NCI-H82 treated with DMSO at 0.1 percent for 48 hours (cell line): ENCODE results near the gene DXO.
"Not testable (repeated sequence)": the region's sequence is repeated elsewhere in the genome, so short reads cannot be mapped to it uniquely, and the experiment has no call there.

ENCODE experiments used
- DNase-seq: peaks from one replicate; lab custom pipeline; 2025; ENCODE audit not compliant: unreplicated experiment; lab: John Stamatoyannopoulos, UW

DXO gene

DNA sequence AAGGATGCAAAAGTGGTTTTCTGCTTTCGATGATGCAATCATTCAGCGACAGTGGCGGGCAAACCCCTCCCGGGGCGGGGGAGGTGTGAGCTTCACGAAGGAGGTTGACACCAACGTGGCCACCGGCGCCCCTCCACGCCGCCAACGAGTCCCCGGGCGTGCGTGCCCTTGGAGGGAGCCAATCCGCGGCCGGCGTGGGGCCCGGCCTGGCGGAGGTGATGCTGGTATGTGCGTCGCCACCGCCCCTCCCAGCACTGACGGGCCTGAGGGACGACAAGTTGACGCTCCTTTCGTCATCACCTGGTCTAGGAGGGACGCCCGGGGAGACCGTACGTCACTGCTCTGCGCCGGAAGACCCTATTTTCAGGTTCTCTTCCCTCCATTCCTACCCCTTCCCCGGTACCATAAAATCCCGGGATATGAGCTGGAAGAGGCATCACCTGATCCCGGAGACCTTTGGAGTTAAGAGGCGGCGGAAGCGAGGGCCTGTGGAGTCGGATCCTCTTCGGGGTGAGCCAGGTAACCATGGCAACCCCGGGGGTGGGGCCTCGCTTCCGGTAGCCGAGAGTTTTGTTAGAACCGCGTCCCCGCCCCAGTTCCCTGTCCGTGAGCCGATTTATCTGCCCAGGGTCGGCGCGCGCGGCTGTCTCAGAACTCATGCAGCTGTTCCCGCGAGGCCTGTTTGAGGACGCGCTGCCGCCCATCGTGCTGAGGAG is at the start of gene DXO:
Gene DXO, minus strand, starts transcription at position 146 of the 716 bp plus-strand sequence. CDS start 463 bp downstream, outside the sequence.
- DNase-seq = peak; percentile 91

DNA sequence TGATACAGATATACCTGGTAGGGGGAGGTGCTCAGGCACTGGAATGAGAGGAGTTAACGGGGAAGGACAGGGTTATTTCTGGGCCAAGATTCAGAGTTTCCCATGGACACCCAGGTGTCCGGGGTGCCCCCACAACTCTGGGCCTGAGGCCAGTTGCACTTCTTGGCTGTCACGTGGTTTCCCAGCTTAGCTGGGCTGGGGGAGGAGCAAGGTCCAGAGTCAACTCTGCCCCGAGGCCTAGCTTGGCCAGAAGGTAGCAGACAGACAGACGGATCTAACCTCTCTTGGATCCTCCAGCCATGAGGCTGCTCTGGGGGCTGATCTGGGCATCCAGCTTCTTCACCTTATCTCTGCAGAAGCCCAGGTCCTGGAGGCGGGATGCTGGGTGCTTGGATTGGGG is 42.6 kb upstream of the DXO start, which contains the start of gene C4B:
Gene C4B, plus strand, starts transcription at position 249 of the 400 bp plus-strand sequence. Its CDS starts 51 bp downstream, at position 300.
- not testable (repeated sequence) for DNase-seq

DNA sequence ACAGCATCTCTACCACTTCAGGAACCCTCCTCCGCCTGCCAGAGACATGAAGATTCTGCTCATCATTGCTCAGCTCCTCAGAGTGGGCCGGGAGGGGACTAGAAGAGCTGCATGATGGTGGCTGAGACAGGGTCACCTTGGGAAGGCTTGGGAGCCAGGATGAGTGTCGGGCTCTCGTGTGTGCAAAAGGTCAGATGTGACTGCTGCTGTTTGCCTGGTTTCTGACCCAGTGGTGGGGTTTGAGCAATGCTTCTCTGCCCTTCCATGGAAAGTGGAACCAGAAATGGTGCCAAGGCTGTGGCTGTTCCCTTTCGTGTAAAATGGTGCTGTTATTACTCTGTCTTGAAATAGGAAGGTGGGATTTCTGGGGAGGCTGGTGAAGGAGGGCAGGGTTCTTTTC is 41.8 kb upstream of the DXO start:
- DNase-seq = not testable (repeated sequence)

DNA sequence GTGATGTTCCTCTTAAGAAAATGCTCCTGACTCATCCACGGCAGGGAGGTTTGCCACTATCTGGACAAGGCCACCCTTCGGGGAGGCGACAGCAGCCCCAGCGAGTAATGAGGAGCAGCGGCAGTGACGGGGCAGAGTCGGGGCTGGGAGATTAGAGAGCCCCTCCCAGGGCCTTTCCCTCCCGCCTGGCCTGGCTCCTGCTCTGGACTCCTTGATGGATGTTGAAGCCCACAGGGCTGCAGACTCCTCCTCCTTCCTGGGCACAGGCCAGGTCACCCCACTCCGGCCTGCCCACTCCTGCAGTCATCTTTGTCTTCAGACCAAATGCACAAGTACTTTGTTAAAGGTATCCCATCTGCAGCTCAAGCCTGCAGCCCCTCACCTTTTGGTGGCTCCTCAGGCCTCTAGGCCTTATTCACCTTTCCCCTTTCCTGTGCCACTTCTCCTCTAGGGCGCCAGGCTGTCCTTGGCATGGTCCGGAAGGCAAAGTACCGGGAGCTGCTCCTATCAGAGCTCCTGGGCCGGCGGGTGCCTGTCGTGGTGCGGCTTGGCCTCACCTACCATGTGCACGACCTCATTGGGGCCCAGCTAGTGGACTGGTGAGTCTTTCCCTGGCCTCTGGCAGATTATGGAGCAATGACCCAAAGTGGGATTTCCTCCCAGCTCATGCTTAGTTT is 41.1 kb upstream of the DXO start:
- not testable (repeated sequence) for DNase-seq

DNA sequence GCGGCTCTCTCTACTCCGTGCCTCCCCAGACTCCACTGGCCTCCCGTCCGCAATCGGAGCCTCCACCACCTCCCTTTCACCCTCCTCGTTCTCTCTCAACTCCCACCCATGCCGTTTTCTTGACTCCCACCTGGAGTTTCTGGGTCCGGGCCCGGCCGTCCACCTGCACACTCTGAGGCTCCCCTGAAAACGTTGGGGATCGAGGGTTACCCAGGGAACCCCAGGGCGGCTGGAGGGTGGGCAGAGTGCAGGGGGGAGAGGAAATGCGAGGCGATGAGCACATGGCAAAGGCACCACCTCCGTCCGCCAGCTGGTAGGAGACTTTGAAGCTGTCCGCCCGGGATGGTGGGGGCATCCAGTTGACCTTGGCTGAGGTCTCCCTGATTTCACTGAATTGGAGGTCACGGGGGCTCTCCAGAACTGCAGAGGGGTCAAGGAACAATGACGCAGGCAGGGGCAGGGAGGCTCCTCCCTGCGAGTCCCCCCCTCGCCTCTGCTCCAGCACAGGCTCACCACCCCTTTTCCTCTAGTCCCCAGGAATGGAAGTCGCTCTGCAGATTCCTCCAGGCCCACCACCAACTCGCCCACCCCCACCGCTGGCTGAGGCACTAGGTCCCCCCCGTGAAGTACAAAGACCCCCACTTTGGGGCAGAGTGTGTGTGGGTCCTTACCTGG is 39.1 kb upstream of the DXO start:
- not testable (repeated sequence) for DNase-seq

DNA sequence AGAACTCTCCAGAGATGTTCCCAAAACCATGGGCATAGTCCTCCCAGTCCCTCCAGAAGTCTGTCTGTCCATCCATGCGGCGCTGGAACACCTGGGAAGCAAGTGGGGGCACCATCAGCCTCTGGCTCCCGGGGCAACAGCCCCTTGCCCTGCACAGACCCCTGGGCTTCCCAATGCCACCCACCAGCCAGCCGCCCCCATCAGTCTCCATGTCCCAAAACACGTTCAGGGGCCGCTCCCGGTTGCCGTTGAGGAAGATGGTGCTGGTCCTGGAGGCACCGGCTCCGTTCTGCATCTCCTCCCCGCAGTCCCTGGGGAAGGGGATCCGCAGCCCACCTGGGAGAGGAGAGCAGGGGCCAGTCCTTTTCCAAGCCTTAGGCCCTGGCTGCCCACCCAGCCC is 37.6 kb upstream of the DXO start:
- DNase-seq = not testable (repeated sequence)

DNA sequence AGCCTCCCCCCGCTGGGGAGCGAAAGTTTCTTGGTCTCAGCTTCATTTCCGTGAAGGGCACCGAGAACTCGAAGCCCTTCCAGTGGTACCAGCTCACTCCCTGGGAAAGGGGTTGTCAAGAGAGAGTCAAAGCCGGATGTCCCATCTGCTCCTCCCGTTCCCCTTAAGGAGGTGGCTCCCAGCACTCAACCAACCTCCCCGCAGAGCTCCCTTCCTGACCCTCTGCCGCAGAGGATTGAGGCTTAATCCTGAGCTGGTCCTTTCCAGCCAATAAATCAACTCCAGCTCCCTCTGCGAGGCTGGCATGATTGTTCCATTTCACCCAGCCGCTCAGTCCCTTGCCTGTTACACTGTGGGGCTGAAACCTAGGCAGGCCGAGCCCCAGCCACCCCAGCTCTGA is 36.7 kb upstream of the DXO start:
- DNase-seq = peak; percentile 35

DNA sequence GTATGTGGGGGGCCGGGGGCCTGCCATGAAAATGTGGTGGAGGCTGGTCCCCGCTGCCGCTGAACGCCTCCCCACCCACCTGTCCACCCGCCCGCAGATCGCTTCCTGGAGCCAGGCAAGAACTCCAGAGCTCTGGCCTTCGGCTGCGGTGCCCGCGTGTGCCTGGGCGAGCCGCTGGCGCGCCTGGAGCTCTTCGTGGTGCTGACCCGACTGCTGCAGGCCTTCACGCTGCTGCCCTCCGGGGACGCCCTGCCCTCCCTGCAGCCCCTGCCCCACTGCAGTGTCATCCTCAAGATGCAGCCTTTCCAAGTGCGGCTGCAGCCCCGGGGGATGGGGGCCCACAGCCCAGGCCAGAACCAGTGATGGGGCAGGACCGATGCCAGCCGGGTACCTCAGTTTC is 36.1 kb upstream of the DXO start:
- not testable (repeated sequence) for DNase-seq

DNA sequence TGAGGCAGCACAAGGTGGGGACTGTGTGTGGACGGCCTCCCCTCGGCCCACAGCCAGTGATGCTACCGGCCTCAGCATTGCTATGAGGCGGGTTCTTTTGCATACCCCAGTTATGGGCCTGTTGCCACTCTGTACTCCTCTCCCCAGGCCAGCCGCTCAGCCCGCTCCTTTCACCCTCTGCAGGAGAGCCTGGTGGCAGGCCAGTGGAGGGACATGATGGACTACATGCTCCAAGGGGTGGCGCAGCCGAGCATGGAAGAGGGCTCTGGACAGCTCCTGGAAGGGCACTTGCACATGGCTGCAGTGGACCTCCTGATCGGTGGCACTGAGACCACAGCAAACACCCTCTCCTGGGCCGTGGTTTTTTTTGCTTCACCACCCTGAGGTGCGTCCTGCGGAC is 35.1 kb upstream of the DXO start:
- DNase-seq = not testable (repeated sequence)

DNA sequence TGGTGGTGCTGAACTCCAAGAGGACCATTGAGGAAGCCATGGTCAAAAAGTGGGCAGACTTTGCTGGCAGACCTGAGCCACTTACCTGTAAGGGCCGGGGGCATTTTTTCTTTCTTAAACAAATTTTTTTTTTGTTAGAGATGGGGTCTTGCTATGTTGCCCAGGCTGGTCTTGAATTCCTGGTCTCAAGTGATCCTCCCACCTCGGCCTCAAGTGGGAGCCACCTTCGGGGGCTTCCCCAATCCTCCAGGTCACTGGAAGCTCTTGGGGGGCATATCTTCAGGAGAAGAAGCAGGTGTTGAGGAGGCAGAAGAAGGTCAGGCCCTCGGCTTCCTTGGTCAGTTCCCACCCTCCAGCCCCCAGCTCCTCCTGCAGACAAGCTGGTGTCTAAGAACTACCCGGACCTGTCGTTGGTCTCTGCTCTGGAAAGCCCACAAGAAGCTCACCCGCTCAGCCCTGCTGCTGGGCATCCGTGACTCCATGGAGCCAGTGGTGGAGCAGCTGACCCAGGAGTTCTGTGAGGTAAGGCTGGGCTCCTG is 34.1 kb upstream of the DXO start:
- not testable (repeated sequence) for DNase-seq

DNA sequence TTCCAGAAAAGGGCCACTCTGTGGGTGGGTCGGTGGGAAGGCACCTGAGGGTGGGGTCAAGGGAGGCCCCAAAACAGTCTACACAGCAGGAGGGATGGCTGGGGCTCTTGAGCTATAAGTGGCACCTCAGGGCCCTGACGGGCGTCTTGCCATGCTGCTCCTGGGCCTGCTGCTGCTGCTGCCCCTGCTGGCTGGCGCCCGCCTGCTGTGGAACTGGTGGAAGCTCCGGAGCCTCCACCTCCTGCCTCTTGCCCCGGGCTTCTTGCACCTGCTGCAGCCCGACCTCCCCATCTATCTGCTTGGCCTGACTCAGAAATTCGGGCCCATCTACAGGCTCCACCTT is 33.6 kb upstream of the DXO start:
- not testable (repeated sequence) for DNase-seq

DNA sequence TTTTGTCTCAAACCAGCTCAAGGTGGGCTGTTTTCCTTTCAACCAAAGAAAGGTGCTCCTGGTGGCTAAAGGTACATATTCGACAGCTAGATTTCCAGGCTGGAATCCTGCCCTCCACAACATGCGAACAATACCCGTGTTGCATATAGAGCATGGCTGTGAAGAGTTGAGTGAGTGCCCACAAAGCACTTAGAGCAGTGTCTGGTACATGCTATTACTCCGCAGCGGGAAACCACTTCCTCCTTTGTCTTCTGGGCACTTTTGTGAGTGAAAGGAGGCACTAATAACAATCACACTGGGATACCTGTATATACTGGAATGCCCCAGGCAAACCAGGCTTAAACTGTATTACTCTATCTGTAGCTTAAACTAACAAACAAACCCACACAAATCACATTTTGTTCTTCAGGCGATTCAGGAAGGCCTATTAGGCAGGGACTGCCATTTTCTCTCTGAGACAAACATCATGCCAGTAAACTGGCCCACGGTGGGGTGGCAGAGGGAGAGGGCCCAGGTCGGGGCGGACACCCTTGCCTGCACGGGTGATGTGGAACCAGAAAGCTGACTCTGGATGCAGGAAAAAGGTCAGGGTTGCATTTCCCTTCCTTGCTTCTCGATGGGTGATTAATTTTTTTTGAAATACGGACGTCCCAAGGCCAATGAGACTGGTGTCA is 33.1 kb upstream of the DXO start:
- not testable (repeated sequence) for DNase-seq

DNA sequence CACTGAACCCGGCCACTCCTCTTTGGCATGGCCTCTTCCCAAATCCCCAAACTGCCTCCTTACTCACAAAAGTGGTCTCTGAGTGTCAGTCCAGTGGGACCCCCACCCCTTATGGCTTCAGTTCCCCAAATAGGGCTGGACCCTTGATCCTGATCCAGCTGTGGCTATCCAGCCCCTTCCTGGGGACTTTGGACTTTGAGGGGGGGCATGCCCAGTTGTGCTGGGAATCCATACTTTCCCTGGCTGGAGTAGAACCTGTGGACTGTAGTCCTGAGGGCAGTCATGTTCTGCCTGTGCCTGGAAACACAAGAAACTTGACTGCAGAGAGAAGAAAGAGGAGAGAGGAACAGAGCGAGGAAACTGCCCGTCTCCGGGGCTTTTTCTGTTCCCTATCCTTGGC is 32.5 kb upstream of the DXO start:
- not testable (repeated sequence) for DNase-seq

DNA sequence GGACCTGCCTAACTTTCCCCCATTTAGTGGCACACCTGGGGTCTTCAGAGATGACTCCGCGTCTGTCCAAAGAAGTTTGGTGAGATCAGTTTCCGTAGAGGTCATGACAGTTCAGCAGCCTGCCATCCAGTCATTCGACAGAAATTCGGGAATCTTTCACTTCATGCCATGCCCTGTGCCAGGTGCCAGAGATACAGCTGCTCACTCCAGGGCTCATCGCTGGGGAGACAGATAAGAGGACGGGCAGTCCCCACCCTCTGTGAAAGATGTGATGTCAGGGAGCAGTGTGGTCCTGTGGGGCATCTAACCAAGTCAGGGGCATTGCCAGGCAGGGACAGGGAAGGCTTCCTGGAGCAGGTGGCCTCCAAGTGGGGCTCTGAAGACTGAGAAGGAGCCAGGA is 31.4 kb upstream of the DXO start:
- not testable (repeated sequence) for DNase-seq

DNA sequence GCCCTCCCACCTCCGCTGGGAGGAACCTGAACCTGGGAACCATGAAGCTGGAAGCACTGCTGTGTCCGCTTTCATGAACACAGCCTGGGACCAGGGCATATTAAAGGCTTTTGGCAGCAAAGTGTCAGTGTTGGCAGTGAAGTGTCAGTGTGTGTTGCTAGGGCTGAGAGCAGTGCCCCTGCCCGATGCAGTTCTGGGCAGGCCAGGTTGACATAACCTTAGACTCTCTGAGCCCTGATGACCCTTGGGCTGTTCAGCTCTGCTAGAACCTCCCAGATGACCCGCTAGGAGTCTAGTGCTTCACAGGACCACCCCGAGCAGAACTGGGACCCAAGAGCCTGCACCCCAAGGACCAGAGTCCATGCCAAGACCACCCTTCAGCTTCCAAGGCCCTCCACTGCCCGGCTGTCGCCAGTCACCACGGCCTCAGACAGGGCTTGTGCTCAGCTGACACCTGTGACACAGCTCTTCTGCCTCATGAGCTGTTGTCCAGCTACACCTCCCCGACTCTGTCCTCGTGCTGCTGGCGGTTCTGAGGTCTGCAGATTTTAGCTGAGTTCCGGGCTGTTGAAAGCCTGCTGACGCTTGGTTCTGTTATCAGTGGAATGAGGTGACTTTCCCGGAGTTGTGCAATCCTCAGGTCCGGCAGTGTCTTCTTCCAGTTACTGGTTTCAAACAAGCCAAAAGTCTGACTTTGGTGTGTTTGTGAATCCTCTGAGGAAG is 30.8 kb upstream of the DXO start:
- DNase-seq = not testable (repeated sequence)

DNA sequence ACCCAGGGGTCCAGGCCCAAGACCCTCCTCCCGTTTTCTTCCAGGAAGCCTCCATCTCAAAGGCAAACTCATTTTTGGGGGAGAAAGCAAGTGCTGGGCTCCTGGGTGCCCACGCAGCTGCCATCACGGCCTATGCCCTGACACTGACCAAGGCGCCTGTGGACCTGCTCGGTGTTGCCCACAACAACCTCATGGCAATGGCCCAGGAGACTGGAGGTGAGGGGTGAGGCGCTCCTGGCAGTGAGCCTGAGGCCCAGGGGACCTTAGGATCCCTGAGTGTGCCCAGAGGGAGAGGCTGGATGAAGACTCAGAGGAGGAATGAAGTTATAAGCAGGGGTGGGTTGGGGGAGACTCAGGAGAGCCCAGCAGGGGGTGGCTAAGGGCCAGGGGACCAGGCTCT is 24.4 kb upstream of the DXO start:
- not testable (repeated sequence) for DNase-seq

DNA sequence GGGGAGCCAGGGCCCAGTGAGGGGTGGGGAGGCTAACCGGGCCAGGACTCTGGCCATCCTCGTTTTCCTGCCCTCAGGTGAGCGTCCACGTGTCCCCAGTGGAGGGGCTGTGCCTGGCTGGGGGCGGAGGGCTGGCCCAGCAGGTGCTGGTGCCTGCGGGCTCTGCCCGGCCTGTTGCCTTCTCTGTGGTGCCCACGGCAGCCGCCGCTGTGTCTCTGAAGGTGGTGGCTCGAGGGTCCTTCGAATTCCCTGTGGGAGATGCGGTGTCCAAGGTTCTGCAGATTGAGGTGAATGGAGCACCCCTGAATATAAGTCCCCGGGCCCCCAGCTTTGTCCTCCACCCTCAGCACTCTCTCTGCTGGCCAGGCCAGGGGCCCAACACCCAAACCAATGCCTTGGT is 22.5 kb upstream of the DXO start:
- DNase-seq = not testable (repeated sequence)

DNA sequence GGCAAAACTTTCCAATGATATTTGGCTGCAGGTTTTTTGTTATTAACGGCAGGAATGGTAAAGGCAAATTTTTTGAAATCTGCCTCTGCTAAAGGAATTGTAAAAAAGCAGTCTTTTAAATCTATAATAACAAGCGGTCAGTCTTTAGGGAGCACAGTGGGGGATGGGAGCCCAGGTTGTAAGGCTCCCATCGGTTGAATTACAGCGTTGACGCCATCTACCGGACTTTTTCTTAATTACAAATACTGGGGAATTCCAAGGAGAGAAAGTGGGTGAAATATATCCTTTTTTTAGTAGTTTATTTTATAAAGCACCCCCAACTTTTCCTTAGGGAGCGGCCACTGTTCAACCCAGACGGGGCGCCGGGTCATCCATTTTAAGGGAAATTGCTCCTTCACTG is 17.4 kb upstream of the DXO start:
- not testable (repeated sequence) for DNase-seq

DNA sequence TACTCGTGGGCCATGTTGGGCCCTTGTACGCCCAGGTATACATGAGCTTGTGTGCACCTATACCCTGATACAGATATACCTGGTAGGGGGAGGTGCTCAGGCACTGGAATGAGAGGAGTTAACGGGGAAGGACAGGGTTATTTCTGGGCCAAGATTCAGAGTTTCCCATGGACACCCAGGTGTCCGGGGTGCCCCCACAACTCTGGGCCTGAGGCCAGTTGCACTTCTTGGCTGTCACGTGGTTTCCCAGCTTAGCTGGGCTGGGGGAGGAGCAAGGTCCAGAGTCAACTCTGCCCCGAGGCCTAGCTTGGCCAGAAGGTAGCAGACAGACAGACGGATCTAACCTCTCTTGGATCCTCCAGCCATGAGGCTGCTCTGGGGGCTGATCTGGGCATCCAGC is 9.8 kb upstream of the DXO start, which contains the start of gene C4A:
Gene C4A, plus strand, starts transcription at position 314 of the 400 bp plus-strand sequence. Its CDS starts 51 bp downstream, at position 365.
- DNase-seq = not testable (repeated sequence)

DNA sequence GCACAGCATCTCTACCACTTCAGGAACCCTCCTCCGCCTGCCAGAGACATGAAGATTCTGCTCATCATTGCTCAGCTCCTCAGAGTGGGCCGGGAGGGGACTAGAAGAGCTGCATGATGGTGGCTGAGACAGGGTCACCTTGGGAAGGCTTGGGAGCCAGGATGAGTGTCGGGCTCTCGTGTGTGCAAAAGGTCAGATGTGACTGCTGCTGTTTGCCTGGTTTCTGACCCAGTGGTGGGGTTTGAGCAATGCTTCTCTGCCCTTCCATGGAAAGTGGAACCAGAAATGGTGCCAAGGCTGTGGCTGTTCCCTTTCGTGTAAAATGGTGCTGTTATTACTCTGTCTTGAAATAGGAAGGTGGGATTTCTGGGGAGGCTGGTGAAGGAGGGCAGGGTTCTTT is 9.1 kb upstream of the DXO start:
- DNase-seq = not testable (repeated sequence)
